HEK293 (cell line): ENCODE results near the gene APH1A.

Experiments used
- CTCF ChIA-PET: fragments of 350-600 bp; formaldehyde crosslinking; extraction: SDS; loops from one replicate; lab custom pipeline; 2021; ENCODE audit warnings: antibody characterized with exemption; lab: Yijun Ruan, JAX
- POLR2A ChIA-PET: fragments of 300-600 bp; formaldehyde crosslinking; extraction: SDS; loops from one replicate; lab custom pipeline; 2020; ENCODE audit warnings: antibody characterized with exemption, inconsistent platforms; lab: Yijun Ruan, JAX
- H3K27ac ChIP-seq: fragments of 200-500 bp; sonication (Bioruptor generic); 2 replicates; pipeline ENCODE4 v1.5.1; 2014; ENCODE audit warnings: low read depth, low read length, control low read depth, inconsistent platforms; ENCODE audit errors: extremely low read depth
- H3K36me3 ChIP-seq, 2 experiments: fragments of 200-500 bp in 1 of 2; sonication (Bioruptor generic) in 1 of 2; 1 replicate in 1 of 2; 2 replicates in 1 of 2; pipeline ENCODE4 v1.5.1; 2014 to 2017; ENCODE audit warnings: inconsistent platforms in 2 of 2, low read length in 2 of 2; ENCODE audit not compliant: control insufficient read depth in 2 of 2, insufficient read depth in 1 of 2
- H3K4me1 ChIP-seq: fragments of 200-500 bp; sonication (Bioruptor generic); 2 replicates; pipeline ENCODE4 v1.5.1; 2014; ENCODE audit warnings: mild to moderate bottlenecking, low read length, inconsistent platforms; ENCODE audit not compliant: control insufficient read depth, insufficient read depth
- H3K4me3 ChIP-seq: 2 replicates; pipeline ENCODE4 v1.5.1; 2011; ENCODE audit warnings: low read depth, mild to moderate bottlenecking, control low read depth, low read length, moderate library complexity
- H3K9me3 ChIP-seq: fragments of 200-500 bp; sonication (Bioruptor generic); 2 replicates; pipeline ENCODE4 v1.5.1; 2014; ENCODE audit warnings: low read depth, low read length, inconsistent platforms; ENCODE audit not compliant: control insufficient read depth, insufficient read depth
- AEBP2 ChIP-seq: fragments of 450-650 bp; formaldehyde crosslinking; IDR thresholded peaks from 2 replicates; pipeline ENCODE4 v1.5.1; 2016; ENCODE audit warnings: missing biosample characterization, missing genetic modification characterization, borderline replicate concordance
- GLIS1 ChIP-seq: fragments of 450-650 bp; formaldehyde crosslinking; IDR thresholded peaks from 2 replicates; pipeline ENCODE4 v1.5.1; 2016; ENCODE audit warnings: missing biosample characterization, missing genetic modification characterization
- IKZF3 ChIP-seq: fragments of 450-650 bp; IDR thresholded peaks from 2 replicates; pipeline ENCODE4 v1.5.0; 2018; ENCODE audit warnings: missing biosample characterization, mild to moderate bottlenecking, missing genetic modification characterization, moderate library complexity
- MYNN ChIP-seq: fragments of 450-650 bp; formaldehyde crosslinking; IDR thresholded peaks from 2 replicates; pipeline ENCODE4 v1.5.1; 2016; ENCODE audit warnings: missing biosample characterization, missing genetic modification characterization, borderline replicate concordance
- PRDM4 ChIP-seq: fragments of 450-650 bp; formaldehyde crosslinking; IDR thresholded peaks from 2 replicates; pipeline ENCODE4 v1.5.1; 2017; ENCODE audit warnings: missing biosample characterization, missing genetic modification characterization
- SP2 ChIP-seq: fragments of 450-650 bp; formaldehyde crosslinking; IDR thresholded peaks from 2 replicates; pipeline ENCODE4 v1.5.1; 2016; ENCODE audit warnings: missing biosample characterization, missing genetic modification characterization
- ZBTB17 ChIP-seq: fragments of 450-650 bp; formaldehyde crosslinking; IDR thresholded peaks from 2 replicates; pipeline ENCODE4 v1.5.1; 2016; ENCODE audit warnings: missing biosample characterization, missing genetic modification characterization
- ZBTB8A ChIP-seq: fragments of 450-650 bp; formaldehyde crosslinking; IDR thresholded peaks from 2 replicates; pipeline ENCODE4 v1.5.1; 2016; ENCODE audit warnings: missing biosample characterization, missing genetic modification characterization
- ZIC2 ChIP-seq: fragments of 450-650 bp; formaldehyde crosslinking; IDR thresholded peaks from 2 replicates; pipeline ENCODE4 v1.5.1; 2016; ENCODE audit warnings: missing biosample characterization, missing genetic modification characterization
- ZNF133 ChIP-seq: fragments of 450-650 bp; formaldehyde crosslinking; IDR thresholded peaks from 2 replicates; pipeline ENCODE4 v1.5.1; 2016; ENCODE audit warnings: missing biosample characterization, missing genetic modification characterization
- ZNF292 ChIP-seq: fragments of 450-650 bp; formaldehyde crosslinking; IDR thresholded peaks from 2 replicates; pipeline ENCODE4 v1.5.1; 2016; ENCODE audit warnings: low read depth, missing biosample characterization, missing genetic modification characterization, borderline replicate concordance
- ZNF341 ChIP-seq: fragments of 450-650 bp; formaldehyde crosslinking; IDR thresholded peaks from 2 replicates; pipeline ENCODE4; 2016; ENCODE audit warnings: low read depth, missing biosample characterization, missing genetic modification characterization
- ZNF391 ChIP-seq: fragments of 450-650 bp; formaldehyde crosslinking; IDR thresholded peaks from 2 replicates; pipeline ENCODE4 v1.5.1; 2016; ENCODE audit warnings: low read depth, missing biosample characterization, missing genetic modification characterization, borderline replicate concordance
- ZNF398 ChIP-seq: fragments of 450-650 bp; formaldehyde crosslinking; IDR thresholded peaks from 2 replicates; pipeline ENCODE4 v1.5.1; 2017; ENCODE audit warnings: missing biosample characterization, missing genetic modification characterization
- ZNF416 ChIP-seq: fragments of 450-650 bp; formaldehyde crosslinking; IDR thresholded peaks from 2 replicates; pipeline ENCODE4 v1.5.1; 2016; ENCODE audit warnings: missing biosample characterization, missing genetic modification characterization
- ZNF747 ChIP-seq: fragments of 450-650 bp; formaldehyde crosslinking; IDR thresholded peaks from 2 replicates; pipeline ENCODE4 v1.5.1; 2016; ENCODE audit warnings: missing biosample characterization, missing genetic modification characterization
- TF ChIP-seq, protein P1 (sequence below): fragments of 450-650 bp; formaldehyde crosslinking; IDR thresholded peaks from 2 replicates; pipeline ENCODE4 v1.5.1; 2016; ENCODE audit warnings: missing biosample characterization, missing genetic modification characterization
- TF ChIP-seq, protein P2 (sequence below): fragments of 450-650 bp; formaldehyde crosslinking; IDR thresholded peaks from 2 replicates; pipeline ENCODE4 v1.5.1; 2016; ENCODE audit warnings: missing biosample characterization, missing genetic modification characterization
- TF ChIP-seq, protein P3 (sequence below): fragments of 450-650 bp; formaldehyde crosslinking; IDR thresholded peaks from 2 replicates; pipeline ENCODE4 v1.5.1; 2016; ENCODE audit warnings: missing biosample characterization, missing genetic modification characterization
- TF ChIP-seq, protein P4 (sequence below): fragments of 450-650 bp; formaldehyde crosslinking; IDR thresholded peaks from 2 replicates; pipeline ENCODE4 v1.5.1; 2016; ENCODE audit warnings: missing biosample characterization, missing genetic modification characterization

The APH1A gene

DNA sequence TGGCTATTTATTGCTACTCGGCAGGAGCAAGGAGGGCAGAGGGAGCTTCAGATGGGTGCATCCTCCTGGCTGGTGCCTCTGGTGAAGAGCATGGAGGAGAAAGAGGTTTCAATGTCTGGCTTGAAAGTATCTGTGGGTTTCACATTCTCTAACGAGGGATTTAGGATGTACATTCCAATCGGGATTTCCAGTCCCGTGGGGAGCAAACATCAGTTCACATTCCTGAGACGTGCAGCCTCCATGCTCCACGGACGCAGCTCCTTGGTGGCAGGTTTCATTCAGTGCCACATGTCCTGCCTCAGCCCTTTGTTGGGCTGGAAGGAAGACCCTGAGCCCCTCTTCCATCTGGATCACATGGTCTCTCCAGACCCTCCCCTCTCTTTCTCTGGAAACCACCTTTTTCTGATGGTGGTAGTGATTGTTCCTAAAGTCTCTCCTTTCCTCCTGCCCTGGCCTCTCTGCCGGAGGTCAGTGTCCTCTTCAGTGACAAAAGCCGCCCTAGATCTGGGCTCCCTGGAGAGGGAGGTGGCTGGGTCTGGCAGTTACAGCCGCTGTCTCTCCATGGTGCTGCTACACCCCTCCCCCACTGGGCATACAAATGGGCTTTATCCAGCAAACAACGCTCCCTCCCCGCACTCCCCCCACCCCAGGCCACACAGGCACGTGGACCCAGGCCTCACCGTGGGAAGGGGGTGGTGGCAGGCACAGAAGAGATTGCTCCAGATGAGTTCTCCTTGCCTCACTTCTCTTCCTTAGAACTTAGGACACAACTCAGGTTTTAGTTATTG is 12.1 kb downstream of the APH1A start:
- CTCF ChIA-PET = interaction anchor here (0.6 to 6.3 kb wide), 25 partner anchors 9 to 739 kb away, joined by 3 to 101 read pairs (median 6); partner anchors contain the start of genes APH1A, C1orf54, CIART and FALEC
- Histone ChIP-seq H3K27ac (no peak overlapping the region), H3K9me3 (no peaks in the 10 kb centered on the region)
- TF ChIP-seq ZNF416 (tag by site-specific recombination) = no peak
- peak; percentile 43 for TF ChIP-seq ZIC2 (tag by site-specific recombination)
- no peak for TF ChIP-seq ZNF292
- TF ChIP-seq ZBTB8A (tag by site-specific recombination) = peak; percentile 77
- peak; percentile 82 for TF ChIP-seq ZNF398
- TF ChIP-seq IKZF3 (tag by site-specific recombination) = peak; percentile 76
- TF ChIP-seq ZNF341 = peak; percentile 89
- TF ChIP-seq, protein P1, sequence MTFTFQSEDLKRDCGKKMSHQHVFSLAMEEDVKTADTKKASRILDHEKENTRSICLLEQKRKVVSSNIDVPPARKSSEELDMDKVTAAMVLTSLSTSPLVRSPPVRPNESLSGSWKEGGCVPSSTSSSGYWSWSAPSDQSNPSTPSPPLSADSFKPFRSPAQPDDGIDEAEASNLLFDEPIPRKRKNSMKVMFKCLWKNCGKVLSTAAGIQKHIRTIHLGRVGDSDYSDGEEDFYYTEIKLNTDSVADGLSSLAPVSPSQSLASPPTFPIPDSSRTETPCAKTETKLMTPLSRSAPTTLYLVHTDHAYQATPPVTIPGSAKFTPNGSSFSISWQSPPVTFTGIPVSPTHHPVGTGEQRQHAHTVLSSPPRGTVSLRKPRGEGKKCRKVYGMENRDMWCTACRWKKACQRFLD (tag by site-specific recombination) = no peak
- TF ChIP-seq, protein P2, sequence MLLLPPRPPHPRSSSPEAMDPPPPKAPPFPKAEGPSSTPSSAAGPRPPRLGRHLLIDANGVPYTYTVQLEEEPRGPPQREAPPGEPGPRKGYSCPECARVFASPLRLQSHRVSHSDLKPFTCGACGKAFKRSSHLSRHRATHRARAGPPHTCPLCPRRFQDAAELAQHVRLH (tag by site-specific recombination) = no peak
- no peak for TF ChIP-seq ZNF133
- TF ChIP-seq SP2 (tag by site-specific recombination) = no peak
- TF ChIP-seq ZNF747 = no peak
- no peak for TF ChIP-seq AEBP2 (tag by site-specific recombination)
- peak; percentile 64; the same call in 1 of the 2 replicates for TF ChIP-seq PRDM4 (tag by site-specific recombination)
- no peak for TF ChIP-seq ZNF391 (tag by site-specific recombination)
- TF ChIP-seq MYNN (tag by site-specific recombination) = no peak
- TF ChIP-seq, all 188 proteins: peak for 6
- H3K4me1 ChIP-seq = peaks cover 12% of the 10 kb centered on the region; the same call in 1 of the 2 replicates
- POLR2A ChIA-PET = interaction anchor here (1.0 to 2.5 kb wide), 4 partner anchors 12 to 46 kb away, joined by 3 to 6 read pairs (median 4); partner anchors contain the start of genes APH1A and C1orf54
- H3K4me3 ChIP-seq = no peak overlapping the region
- H3K36me3 ChIP-seq = no peaks in the 10 kb centered on the region

DNA sequence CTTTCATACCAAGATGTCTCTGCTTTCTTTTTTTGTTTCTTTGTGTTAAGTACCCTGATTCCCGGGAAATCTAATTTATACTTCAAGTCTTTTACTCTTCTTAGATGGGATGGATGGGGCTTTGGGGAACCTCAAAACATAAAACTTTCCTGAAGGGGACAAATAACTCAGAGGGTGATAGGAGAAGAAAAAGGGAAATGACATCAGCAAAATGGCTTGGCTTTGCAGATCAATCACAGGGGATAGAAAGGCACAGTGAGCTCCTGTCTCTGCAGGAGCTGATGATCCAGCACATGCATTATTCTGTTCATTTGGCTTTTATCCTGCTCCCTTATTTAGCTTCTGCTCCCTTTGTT is 12.6 kb downstream of the APH1A start:
- H3K27ac ChIP-seq = no peak overlapping the region
- no peaks in the 10 kb centered on the region for H3K9me3 ChIP-seq
- no peak overlapping the region for H3K4me3 ChIP-seq
- ChIA-PET POLR2A (interaction anchor here (1.0 to 2.5 kb wide), 4 partner anchors 13 to 45 kb away, joined by 3 to 6 read pairs (median 4); partner anchors contain the start of genes APH1A and C1orf54), CTCF (interaction anchor here (0.6 to 6.3 kb wide), 27 partner anchors 10 to 739 kb away, joined by 3 to 101 read pairs (median 6); partner anchors contain the start of genes APH1A, C1orf54, CIART and FALEC)
- H3K4me1 ChIP-seq = peaks cover 12% of the 10 kb centered on the region; the same call in 1 of the 2 replicates
- no peaks in the 10 kb centered on the region for H3K36me3 ChIP-seq
- TF ChIP-seq ZBTB17 (no peak; the same call in 1 of the 2 replicates), GLIS1 (tag by site-specific recombination) (0 out of 2 replicates have a peak, but pooled peaks have one; percentile 1)
- TF ChIP-seq, protein P3, sequence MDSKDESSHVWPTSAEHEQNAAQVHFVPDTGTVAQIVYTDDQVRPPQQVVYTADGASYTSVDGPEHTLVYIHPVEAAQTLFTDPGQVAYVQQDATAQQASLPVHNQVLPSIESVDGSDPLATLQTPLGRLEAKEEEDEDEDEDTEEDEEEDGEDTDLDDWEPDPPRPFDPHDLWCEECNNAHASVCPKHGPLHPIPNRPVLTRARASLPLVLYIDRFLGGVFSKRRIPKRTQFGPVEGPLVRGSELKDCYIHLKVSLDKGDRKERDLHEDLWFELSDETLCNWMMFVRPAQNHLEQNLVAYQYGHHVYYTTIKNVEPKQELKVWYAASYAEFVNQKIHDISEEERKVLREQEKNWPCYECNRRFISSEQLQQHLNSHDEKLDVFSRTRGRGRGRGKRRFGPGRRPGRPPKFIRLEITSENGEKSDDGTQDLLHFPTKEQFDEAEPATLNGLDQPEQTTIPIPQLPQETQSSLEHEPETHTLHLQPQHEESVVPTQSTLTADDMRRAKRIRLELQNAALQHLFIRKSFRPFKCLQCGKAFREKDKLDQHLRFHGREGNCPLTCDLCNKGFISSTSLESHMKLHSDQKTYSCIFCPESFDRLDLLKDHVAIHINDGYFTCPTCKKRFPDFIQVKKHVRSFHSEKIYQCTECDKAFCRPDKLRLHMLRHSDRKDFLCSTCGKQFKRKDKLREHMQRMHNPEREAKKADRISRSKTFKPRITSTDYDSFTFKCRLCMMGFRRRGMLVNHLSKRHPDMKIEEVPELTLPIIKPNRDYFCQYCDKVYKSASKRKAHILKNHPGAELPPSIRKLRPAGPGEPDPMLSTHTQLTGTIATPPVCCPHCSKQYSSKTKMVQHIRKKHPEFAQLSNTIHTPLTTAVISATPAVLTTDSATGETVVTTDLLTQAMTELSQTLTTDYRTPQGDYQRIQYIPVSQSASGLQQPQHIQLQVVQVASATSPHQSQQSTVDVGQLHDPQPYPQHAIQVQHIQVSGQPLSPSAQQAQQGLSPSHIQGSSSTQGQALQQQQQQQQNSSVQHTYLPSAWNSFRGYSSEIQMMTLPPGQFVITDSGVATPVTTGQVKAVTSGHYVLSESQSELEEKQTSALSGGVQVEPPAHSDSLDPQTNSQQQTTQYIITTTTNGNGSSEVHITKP (tag by site-specific recombination) = 0 out of 2 replicates have a peak, but pooled peaks have one; percentile 6
- TF ChIP-seq, protein P4, sequence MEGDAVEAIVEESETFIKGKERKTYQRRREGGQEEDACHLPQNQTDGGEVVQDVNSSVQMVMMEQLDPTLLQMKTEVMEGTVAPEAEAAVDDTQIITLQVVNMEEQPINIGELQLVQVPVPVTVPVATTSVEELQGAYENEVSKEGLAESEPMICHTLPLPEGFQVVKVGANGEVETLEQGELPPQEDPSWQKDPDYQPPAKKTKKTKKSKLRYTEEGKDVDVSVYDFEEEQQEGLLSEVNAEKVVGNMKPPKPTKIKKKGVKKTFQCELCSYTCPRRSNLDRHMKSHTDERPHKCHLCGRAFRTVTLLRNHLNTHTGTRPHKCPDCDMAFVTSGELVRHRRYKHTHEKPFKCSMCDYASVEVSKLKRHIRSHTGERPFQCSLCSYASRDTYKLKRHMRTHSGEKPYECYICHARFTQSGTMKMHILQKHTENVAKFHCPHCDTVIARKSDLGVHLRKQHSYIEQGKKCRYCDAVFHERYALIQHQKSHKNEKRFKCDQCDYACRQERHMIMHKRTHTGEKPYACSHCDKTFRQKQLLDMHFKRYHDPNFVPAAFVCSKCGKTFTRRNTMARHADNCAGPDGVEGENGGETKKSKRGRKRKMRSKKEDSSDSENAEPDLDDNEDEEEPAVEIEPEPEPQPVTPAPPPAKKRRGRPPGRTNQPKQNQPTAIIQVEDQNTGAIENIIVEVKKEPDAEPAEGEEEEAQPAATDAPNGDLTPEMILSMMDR = no peak
